Panc1 (cell line): Measurements from ENCODE around the gene MAPK8IP3. TPM values are rescaled to one million over a fixed set of nuclear protein-coding genes. Genes with fewer than 3 reads are reported as not detected.

ENCODE experiments used
- ATAC-seq: fragments of 200-7000 bp; cut with Tn5 transposase; 2 replicates; pipeline ENCODE4 v1.9.1; 2020; ENCODE audit warnings: mild to moderate bottlenecking, moderate library complexity
- BruUV-seq: library from RNA; stranded (reverse); fragments of 400-500 nt; replicated peaks from 2 replicates; lab custom pipeline; 2021; lab: Mats Ljungman, UMichigan
- CTCF ChIA-PET: fragments of 300-600 bp; sonication (Branson Sonifier 250); formaldehyde crosslinking; loops from one replicate; lab custom pipeline; 2022; ENCODE audit warnings: antibody characterized with exemption; lab: Charles Lee
- POLR2A ChIA-PET: fragments of 300-600 bp; sonication (Branson Sonifier 250); formaldehyde crosslinking; loops from one replicate; lab custom pipeline; 2022; ENCODE audit warnings: antibody characterized with exemption; lab: Charles Lee
- DNase-seq: peaks from one replicate; pipeline ENCODE4 v3.0.0-alpha.2; 2010; ENCODE audit warnings: low read depth, low spot score
- H3K27ac ChIP-seq: 2 replicates; pipeline ENCODE4 v1.5.1; 2011; ENCODE audit warnings: mild to moderate bottlenecking, low read length, inconsistent platforms
- H3K27me3 ChIP-seq: fragments of 200-500 bp; sonication (Bioruptor generic); 2 replicates; pipeline ENCODE4 v1.6.0; 2014; ENCODE audit warnings: low read length, inconsistent platforms; ENCODE audit not compliant: control insufficient read depth, insufficient read depth
- H3K36me3 ChIP-seq: fragments of 200-500 bp; sonication (Bioruptor generic); 2 replicates; pipeline ENCODE4 v1.5.1; 2014; ENCODE audit warnings: inconsistent platforms, mild to moderate bottlenecking, low read length, moderate library complexity; ENCODE audit not compliant: control insufficient read depth, insufficient read depth
- H3K4me1 ChIP-seq: 2 replicates; pipeline ENCODE4 v1.5.1; 2011; ENCODE audit warnings: inconsistent platforms, mild to moderate bottlenecking, low read length, moderate library complexity; ENCODE audit not compliant: control insufficient read depth, insufficient read depth
- H3K4me3 ChIP-seq, 2 experiments: 2 replicates each; pipeline ENCODE4 v1.5.1; 2011 to 2012; ENCODE audit warnings: low read depth in 2 of 2, low read length in 2 of 2, mild to moderate bottlenecking in 2 of 2, inconsistent platforms in 1 of 2, moderate library complexity in 1 of 2
- H3K9me3 ChIP-seq: fragments of 200-500 bp; sonication (Bioruptor generic); 2 replicates; pipeline ENCODE4 v1.5.1; 2014; ENCODE audit warnings: low read depth, mild to moderate bottlenecking, inconsistent platforms, low read length, moderate library complexity; ENCODE audit not compliant: control insufficient read depth, insufficient read depth
- CTCF ChIP-seq: fragments of 450-650 bp; IDR thresholded peaks from 2 replicates; pipeline ENCODE4 v1.5.1; 2017; ENCODE audit warnings: mild to moderate bottlenecking
- POLR2AphosphoS5 ChIP-seq: IDR thresholded peaks from 2 replicates; pipeline ENCODE4 v1.6.1; 2012; ENCODE audit warnings: mild to moderate bottlenecking, low read depth, low read length, moderate library complexity
- REST ChIP-seq, 2 experiments: IDR thresholded peaks; 2 replicates each; pipeline ENCODE4 v1.6.1; 2011 to 2012; ENCODE audit warnings: low read depth in 2 of 2, control low read depth in 1 of 2, low read length in 1 of 2, mild to moderate bottlenecking in 1 of 2, moderate library complexity in 1 of 2; ENCODE audit not compliant: insufficient read depth in 1 of 2
- SIN3A ChIP-seq: IDR thresholded peaks from 2 replicates; pipeline ENCODE4 v1.6.1; 2012; ENCODE audit warnings: low read depth, mild to moderate bottlenecking, low read length, moderate library complexity, borderline replicate concordance; ENCODE audit not compliant: insufficient read depth
- TCF7L2 ChIP-seq: IDR thresholded peaks from 2 replicates; pipeline ENCODE4 v1.6.1; 2011; ENCODE audit warnings: mild to moderate bottlenecking, low read depth, low read length, inconsistent platforms
- in situ Hi-C: cut with HindIII; loops from 2 replicates; pipeline ENCODE4 v1.10.0; 2016; ENCODE audit warnings: low sequenced_read_pairs, low pct_unique_long_range_greater_than_20kb
- intact Hi-C: fragments of 100-400 bp; cut with micrococcal nuclease; formaldehyde crosslinking; loops from one replicate; pipeline ENCODE4 v1.10.0; 2022; ENCODE audit not compliant: unreplicated experiment
- total RNA-seq: library from RNA; stranded (reverse); gene quantifications from one replicate; pipeline ENCODE4 v1.2.1, GENCODE V29; 2021; ENCODE audit not compliant: unreplicated experiment

Gene MAPK8IP3
- total RNA-seq, 1 experiment from 2014 or later: 108 TPM

GRCh38 chr16:1760911-1761310, 54.9 kb downstream of the MAPK8IP3 start:
- Histone ChIP-seq H3K36me3 (no peaks in the 10 kb centered on the region; the same call in 1 of the 2 replicates), H3K27ac (no peak overlapping the region), H3K4me1 (no peaks in the 10 kb centered on the region), H3K9me3 (no peaks in the 10 kb centered on the region), H3K27me3 (no peaks in the 10 kb centered on the region), H3K4me3 (no peak overlapping the region)
- DNase-seq: no peak
- CTCF ChIA-PET: no interaction called here
- in situ Hi-C loops: no loop called here
- POLR2A ChIA-PET: no interaction called here
- TF ChIP-seq CTCF (no peak), REST (IDR thresholded peaks at IDR 0.05; ENCODE audit: insufficient read depth in 1 of 2, low read depth in 2 of 2, low read length in 1 of 2) (no peak), SIN3A (no peak), TCF7L2 (no peak), POLR2AphosphoS5 (no peak)
- intact Hi-C loops: no loop called here
- ATAC-seq: no peak
- no TSS peak for BruUV-seq

GRCh38 chr16:1761751-1762150, 55.8 kb downstream of the MAPK8IP3 start:
- DNase-seq (no peak), ATAC-seq (no peak)
- BruUV-seq: no TSS peak
- Histone ChIP-seq H3K9me3 (no peaks in the 10 kb centered on the region), H3K36me3 (no peaks in the 10 kb centered on the region; the same call in 1 of the 2 replicates), H3K27ac (no peak overlapping the region), H3K27me3 (no peaks in the 10 kb centered on the region), H3K4me1 (no peaks in the 10 kb centered on the region), H3K4me3 (no peak overlapping the region)
- POLR2A ChIA-PET: no interaction called here
- no peak for TF ChIP-seq SIN3A
- no peak for TF ChIP-seq REST (IDR thresholded peaks at IDR 0.05; ENCODE audit: insufficient read depth in 1 of 2, low read depth in 2 of 2, low read length in 1 of 2)
- TF ChIP-seq TCF7L2: no peak
- TF ChIP-seq POLR2AphosphoS5: no peak
- no peak for TF ChIP-seq CTCF
- intact Hi-C loops: no loop called here
- CTCF ChIA-PET: no interaction called here
- in situ Hi-C loops: no loop called here
